NCI-H1092 (cell line): ENCODE measurements around the gene OR4C13.
"Not testable (repeated sequence)": the region's sequence is repeated elsewhere in the genome, so short reads cannot be mapped to it uniquely, and the experiment has no call there.

Experiments
- DNase-seq: peaks from one replicate; lab custom pipeline; 2025; lab: John Stamatoyannopoulos, UW

OR4C13 gene

GRCh38 chr11:49952091-49952490 is at the start of gene OR4C13:
TSS of gene OR4C13 (plus strand) at chr11:49952391. CDS start at chr11:49952423, 32 bp downstream.
- DNase-seq, result no peak

- not testable (repeated sequence) for DNase-seq
Observed at GRCh38 chr11:49911516-49911915, 40.7 kb upstream of the OR4C13 start.

DNA sequence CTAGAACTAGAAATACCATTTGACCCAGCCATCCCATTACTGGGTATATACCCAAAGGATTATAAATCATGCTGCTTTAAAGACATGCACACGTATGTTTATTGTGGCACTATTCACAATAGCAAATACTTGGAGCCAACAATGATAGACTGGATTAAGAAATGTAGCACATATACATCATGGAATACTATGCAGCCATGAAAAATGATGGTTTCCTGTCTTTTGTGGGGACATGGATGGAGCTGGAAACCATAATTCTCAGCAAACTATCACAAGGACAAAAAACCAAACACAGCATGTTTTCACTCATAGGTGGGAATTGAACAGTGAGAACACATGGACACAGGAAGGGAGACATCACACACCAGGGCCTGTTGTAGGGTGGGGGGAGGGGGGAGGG is 3.5 kb upstream of the OR4C13 start:
- DNase-seq, result not testable (repeated sequence)

GRCh38 chr11:49973439-49973838 is 21.2 kb downstream of the OR4C13 start:
- not testable (repeated sequence) for DNase-seq

DNA sequence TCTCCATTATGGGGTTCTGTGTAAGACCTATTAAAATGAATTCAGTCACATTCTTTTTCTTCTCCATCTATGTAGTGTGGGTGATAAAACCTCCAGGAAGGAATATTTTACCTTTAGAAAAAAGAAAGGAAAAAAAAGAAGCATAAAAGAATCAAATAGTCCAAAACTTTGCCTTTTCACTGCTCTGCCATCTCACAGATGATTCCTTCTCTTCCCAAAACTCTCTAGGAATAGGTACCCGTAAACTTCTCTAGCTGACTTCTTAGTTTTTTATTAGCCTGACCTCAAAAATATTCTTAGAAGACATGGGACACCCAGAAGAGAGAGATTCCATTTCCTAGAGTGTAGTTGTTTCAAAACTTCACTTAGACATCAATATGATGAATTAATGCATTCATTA is 30.2 kb downstream of the OR4C13 start, which contains the start of gene OR4C12:
Gene OR4C12 (minus strand): TSS at position 101 of the 400 bp plus-strand sequence. CDS start 34 bp downstream, at position 67.
- not testable (repeated sequence) for DNase-seq

DNA sequence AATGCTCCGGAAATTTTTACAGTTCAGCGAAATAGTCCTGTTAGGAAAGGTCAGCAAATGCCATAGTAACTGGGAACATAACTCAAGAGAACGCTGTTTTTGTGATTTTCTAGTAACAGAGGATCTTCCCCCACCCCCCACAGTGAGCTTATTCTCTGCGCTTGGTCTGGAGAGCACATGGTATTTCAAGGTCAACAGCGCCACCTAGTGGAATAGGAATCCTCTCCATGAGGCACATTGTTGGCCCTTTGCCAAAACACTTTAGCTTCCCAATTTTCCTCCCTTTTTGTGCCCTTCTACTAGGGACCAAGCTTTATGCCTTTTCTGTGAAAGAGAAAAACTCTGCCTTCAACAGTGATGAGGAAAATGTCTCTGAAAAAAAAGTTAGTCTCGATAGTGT is 43.4 kb downstream of the OR4C13 start:
- peak; percentile 36 for DNase-seq
